HG03280 (cell line): Measurements from ENCODE around the gene CYP2F1.

Source experiments
- ATAC-seq: cut with Tn5 transposase; IDR thresholded peaks from one replicate; pipeline ENCODE4 v1.9.1; 2021; ENCODE audit warnings: mild to moderate bottlenecking, moderate library complexity; ENCODE audit not compliant: unreplicated experiment

CYP2F1 gene

DNA sequence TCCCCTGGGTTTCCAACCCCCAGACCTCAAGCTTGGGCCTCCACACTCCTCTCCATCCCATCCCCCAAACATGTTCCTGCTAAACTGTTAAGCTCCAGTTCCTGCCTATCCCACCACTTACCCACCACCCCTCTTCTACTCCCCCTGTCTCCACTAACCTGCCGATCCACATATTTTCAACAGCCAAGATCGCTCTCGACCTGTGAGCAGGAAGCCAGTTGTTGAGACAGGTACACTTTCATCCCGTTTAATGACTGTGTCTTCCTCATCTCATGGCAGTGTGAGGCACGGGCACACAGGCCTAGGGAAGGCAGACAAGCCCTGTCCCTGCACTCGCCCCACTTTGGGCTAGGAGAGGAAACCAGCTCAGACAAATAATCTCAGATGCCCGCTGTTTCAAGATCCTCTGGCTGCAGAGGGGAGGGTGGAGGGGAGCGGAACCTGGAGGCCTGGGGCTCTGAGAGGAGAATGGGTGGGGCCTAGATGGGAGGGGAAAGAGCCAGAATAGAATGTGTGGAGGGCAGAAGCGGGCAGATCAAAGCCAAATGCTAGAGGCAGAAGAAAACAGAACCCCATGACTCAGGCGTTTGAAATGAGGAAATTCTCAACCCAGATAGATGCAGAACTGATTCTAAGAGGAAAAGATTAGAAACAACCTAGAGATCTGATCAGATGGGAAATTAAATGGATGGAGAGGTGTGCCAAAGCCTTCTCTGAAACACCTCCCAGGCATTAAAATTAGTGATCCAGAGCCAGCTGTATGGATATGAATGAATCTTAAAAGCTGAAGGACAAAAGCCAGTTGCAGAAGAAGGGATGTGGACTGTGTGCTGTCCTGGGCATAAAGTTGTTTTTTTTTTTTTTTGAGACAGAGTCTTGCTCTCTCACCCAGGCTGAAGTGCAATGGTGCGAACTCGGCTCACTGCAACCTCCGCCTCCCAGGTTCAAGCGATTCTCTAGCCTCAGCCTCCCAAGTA, 61.9 kb downstream of the CYP2F1 start:
- ATAC-seq = no peak
